HL-60 (cell line): ENCODE measurements around the gene ENPP4.

Source experiments
- POLR2AphosphoS5 ChIP-seq: IDR thresholded peaks from 2 replicates; pipeline ENCODE4 v1.6.1; 2012; ENCODE audit warnings: low read depth
- SPI1 ChIP-seq: IDR thresholded peaks from 2 replicates; pipeline ENCODE4 v1.6.1; 2012; ENCODE audit warnings: low read depth, mild to moderate bottlenecking, borderline replicate concordance
- TF ChIP-seq, protein P1 (sequence below): IDR thresholded peaks from one replicate; pipeline ENCODE4 v1.5.1; 2011; ENCODE audit warnings: low read length, control low read depth, inconsistent platforms; ENCODE audit not compliant: insufficient read depth
- TF ChIP-seq, protein P2 (sequence below): IDR thresholded peaks from 2 replicates; pipeline ENCODE4 v1.6.1; 2012; ENCODE audit warnings: low read depth; ENCODE audit not compliant: insufficient replicate concordance

DNA sequence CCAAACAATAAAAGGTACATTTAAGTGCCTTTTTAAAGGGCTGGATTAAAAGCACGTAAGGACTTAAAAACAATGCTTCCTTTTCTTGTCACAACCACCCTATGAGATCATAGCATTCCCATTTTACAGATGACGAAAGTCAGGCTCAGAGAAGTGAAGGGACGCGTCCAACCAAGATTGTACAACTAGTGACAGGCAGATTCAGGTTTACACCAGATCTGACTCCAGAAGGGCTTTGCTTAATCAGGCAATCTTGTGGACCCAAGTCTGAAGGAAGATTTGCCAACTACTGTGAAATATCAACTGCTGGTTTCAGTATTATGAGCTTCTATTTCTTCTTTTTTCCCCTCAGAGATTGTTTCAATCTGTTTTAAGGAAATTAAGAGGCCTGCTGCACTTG, 877 bp downstream of the ENPP4 start:
- TF ChIP-seq SPI1 (no peak), POLR2AphosphoS5 (no peak)
- TF ChIP-seq, protein P1, sequence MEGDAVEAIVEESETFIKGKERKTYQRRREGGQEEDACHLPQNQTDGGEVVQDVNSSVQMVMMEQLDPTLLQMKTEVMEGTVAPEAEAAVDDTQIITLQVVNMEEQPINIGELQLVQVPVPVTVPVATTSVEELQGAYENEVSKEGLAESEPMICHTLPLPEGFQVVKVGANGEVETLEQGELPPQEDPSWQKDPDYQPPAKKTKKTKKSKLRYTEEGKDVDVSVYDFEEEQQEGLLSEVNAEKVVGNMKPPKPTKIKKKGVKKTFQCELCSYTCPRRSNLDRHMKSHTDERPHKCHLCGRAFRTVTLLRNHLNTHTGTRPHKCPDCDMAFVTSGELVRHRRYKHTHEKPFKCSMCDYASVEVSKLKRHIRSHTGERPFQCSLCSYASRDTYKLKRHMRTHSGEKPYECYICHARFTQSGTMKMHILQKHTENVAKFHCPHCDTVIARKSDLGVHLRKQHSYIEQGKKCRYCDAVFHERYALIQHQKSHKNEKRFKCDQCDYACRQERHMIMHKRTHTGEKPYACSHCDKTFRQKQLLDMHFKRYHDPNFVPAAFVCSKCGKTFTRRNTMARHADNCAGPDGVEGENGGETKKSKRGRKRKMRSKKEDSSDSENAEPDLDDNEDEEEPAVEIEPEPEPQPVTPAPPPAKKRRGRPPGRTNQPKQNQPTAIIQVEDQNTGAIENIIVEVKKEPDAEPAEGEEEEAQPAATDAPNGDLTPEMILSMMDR = no peak
- TF ChIP-seq, protein P2, sequence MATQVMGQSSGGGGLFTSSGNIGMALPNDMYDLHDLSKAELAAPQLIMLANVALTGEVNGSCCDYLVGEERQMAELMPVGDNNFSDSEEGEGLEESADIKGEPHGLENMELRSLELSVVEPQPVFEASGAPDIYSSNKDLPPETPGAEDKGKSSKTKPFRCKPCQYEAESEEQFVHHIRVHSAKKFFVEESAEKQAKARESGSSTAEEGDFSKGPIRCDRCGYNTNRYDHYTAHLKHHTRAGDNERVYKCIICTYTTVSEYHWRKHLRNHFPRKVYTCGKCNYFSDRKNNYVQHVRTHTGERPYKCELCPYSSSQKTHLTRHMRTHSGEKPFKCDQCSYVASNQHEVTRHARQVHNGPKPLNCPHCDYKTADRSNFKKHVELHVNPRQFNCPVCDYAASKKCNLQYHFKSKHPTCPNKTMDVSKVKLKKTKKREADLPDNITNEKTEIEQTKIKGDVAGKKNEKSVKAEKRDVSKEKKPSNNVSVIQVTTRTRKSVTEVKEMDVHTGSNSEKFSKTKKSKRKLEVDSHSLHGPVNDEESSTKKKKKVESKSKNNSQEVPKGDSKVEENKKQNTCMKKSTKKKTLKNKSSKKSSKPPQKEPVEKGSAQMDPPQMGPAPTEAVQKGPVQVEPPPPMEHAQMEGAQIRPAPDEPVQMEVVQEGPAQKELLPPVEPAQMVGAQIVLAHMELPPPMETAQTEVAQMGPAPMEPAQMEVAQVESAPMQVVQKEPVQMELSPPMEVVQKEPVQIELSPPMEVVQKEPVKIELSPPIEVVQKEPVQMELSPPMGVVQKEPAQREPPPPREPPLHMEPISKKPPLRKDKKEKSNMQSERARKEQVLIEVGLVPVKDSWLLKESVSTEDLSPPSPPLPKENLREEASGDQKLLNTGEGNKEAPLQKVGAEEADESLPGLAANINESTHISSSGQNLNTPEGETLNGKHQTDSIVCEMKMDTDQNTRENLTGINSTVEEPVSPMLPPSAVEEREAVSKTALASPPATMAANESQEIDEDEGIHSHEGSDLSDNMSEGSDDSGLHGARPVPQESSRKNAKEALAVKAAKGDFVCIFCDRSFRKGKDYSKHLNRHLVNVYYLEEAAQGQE = no peak
